WTC11 (cell line): ENCODE data around the gene NDUFS3. TPM values are rescaled to one million over a fixed set of nuclear protein-coding genes. Genes with fewer than 3 reads are reported as not detected.

Source experiments
- ATAC-seq: fragments of 200-7000 bp; cut with Tn5 transposase; 2 replicates; pipeline ENCODE4 v1.10.0; 2021; ENCODE audit warnings: mild to moderate bottlenecking, moderate library complexity
- CTCF ChIA-PET: fragments of 300-600 bp; sonication (Branson Sonifier 250); formaldehyde crosslinking; loops from one replicate; lab custom pipeline; 2021; ENCODE audit warnings: antibody characterized with exemption; lab: Charles Lee
- POLR2A ChIA-PET: fragments of 350-600 bp; sonication (Branson Sonifier 250); formaldehyde crosslinking; loops from one replicate; lab custom pipeline; 2021; ENCODE audit warnings: antibody characterized with exemption; lab: Charles Lee
- DNase-seq: peaks from one replicate; pipeline ENCODE4 v3.0.0; 2021; ENCODE audit warnings: low spot score
- H3K27ac Mint-ChIP-seq: 2 replicates; pipeline ENCODE4 v1.8.0; 2021; ENCODE audit warnings: mixed read lengths
- H3K27me3 Mint-ChIP-seq: 2 replicates; pipeline ENCODE4 v1.8.0; 2021; ENCODE audit warnings: low read depth, mild to moderate bottlenecking, moderate library complexity, mixed read lengths
- H3K36me3 Mint-ChIP-seq: 2 replicates; pipeline ENCODE4 v1.8.0; 2021; ENCODE audit warnings: mixed read lengths
- H3K4me1 Mint-ChIP-seq: 2 replicates; pipeline ENCODE4 v1.8.0; 2022; ENCODE audit warnings: mixed read lengths
- H3K4me3 Mint-ChIP-seq: 2 replicates; pipeline ENCODE4 v1.8.0; 2021; ENCODE audit warnings: mild to moderate bottlenecking, moderate library complexity, mixed read lengths
- H3K9me3 Mint-ChIP-seq: 2 replicates; pipeline ENCODE4 v1.8.0; 2021; ENCODE audit warnings: mixed read lengths
- AR ChIP-seq: fragments of 250-450 bp; sonication (Bioruptor Pico); IDR thresholded peaks from 2 replicates; pipeline ENCODE4 v1.9.0; 2021; ENCODE audit warnings: mild to moderate bottlenecking
- CBFB ChIP-seq: sonication (generic); formaldehyde crosslinking; IDR thresholded peaks from 2 replicates; pipeline ENCODE4 v1.8.1; 2022; ENCODE audit warnings: mild to moderate bottlenecking, low read depth, missing genetic modification reagents
- CTCF ChIP-seq: fragments of 200-600 bp; IDR thresholded peaks from 2 replicates; pipeline ENCODE4 v1.8.0; 2022; ENCODE audit warnings: antibody characterized with exemption
- FOXP4 ChIP-seq: sonication (generic); formaldehyde crosslinking; IDR thresholded peaks from 2 replicates; pipeline ENCODE4 v1.8.0; 2022; ENCODE audit warnings: mild to moderate bottlenecking, missing genetic modification reagents
- GABPB1 ChIP-seq: sonication (generic); formaldehyde crosslinking; IDR thresholded peaks from 2 replicates; pipeline ENCODE4 v1.8.1; 2023; ENCODE audit warnings: mild to moderate bottlenecking, missing genetic modification reagents
- HMGA2 ChIP-seq: fragments of 250-450 bp; sonication (Bioruptor Pico); IDR thresholded peaks from 2 replicates; pipeline ENCODE4 v1.4.0; 2021; ENCODE audit warnings: mild to moderate bottlenecking, moderate library complexity
- JAZF1 ChIP-seq: fragments of 250-450 bp; sonication (Bioruptor Pico); IDR thresholded peaks from 2 replicates; pipeline ENCODE4 v1.9.0; 2021; ENCODE audit warnings: moderate library complexity, mild to moderate bottlenecking, inconsistent platforms
- KAT7 ChIP-seq: sonication (generic); formaldehyde crosslinking; IDR thresholded peaks from 2 replicates; pipeline ENCODE4 v1.8.1; 2023; ENCODE audit warnings: missing genetic modification reagents, mild to moderate bottlenecking, borderline replicate concordance
- MLX ChIP-seq: sonication (generic); formaldehyde crosslinking; IDR thresholded peaks from 2 replicates; pipeline ENCODE4 v1.8.1; 2023; ENCODE audit warnings: mild to moderate bottlenecking, missing genetic modification reagents, moderate library complexity
- NFE2L1 ChIP-seq: sonication (generic); formaldehyde crosslinking; IDR thresholded peaks from 2 replicates; pipeline ENCODE4 v1.8.1; 2023; ENCODE audit warnings: missing genetic modification reagents
- RELA ChIP-seq: sonication (generic); formaldehyde crosslinking; IDR thresholded peaks from 2 replicates; pipeline ENCODE4 v1.8.1; 2022; ENCODE audit warnings: missing genetic modification reagents, mild to moderate bottlenecking, borderline replicate concordance
- ZBTB43 ChIP-seq: sonication (generic); formaldehyde crosslinking; IDR thresholded peaks from 2 replicates; pipeline ENCODE4 v1.8.1; 2023; ENCODE audit warnings: mild to moderate bottlenecking, missing genetic modification reagents
- ZNF121 ChIP-seq: sonication (generic); formaldehyde crosslinking; IDR thresholded peaks from 2 replicates; pipeline ENCODE4 v1.8.0; 2023; ENCODE audit warnings: missing genetic modification reagents
- ZNF416 ChIP-seq: fragments of 250-450 bp; sonication (Bioruptor Pico); IDR thresholded peaks from 2 replicates; pipeline ENCODE4 v1.9.0; 2021; ENCODE audit warnings: mild to moderate bottlenecking, inconsistent platforms
- ZNF532 ChIP-seq: fragments of 250-450 bp; sonication (Bioruptor Pico); IDR thresholded peaks from 2 replicates; pipeline ENCODE4 v1.9.0; 2021; ENCODE audit warnings: mild to moderate bottlenecking, borderline replicate concordance
- total RNA-seq: library from RNA; stranded (reverse); gene quantifications from 3 replicates; pipeline ENCODE4 v1.2.3, GENCODE V29; 2021
- TF ChIP-seq, protein P1 (sequence below): sonication (generic); formaldehyde crosslinking; conservative IDR thresholded peaks from 2 replicates; pipeline ENCODE4 v1.8.1; 2022; ENCODE audit warnings: mild to moderate bottlenecking, missing genetic modification reagents
- TF ChIP-seq, protein P2 (sequence below): sonication (generic); formaldehyde crosslinking; IDR thresholded peaks from 2 replicates; pipeline ENCODE4 v1.8.1; 2023; ENCODE audit warnings: mild to moderate bottlenecking, missing genetic modification reagents, moderate library complexity

The NDUFS3 gene
- total RNA-seq, 1 experiment from 2014 or later = 140 TPM

DNA sequence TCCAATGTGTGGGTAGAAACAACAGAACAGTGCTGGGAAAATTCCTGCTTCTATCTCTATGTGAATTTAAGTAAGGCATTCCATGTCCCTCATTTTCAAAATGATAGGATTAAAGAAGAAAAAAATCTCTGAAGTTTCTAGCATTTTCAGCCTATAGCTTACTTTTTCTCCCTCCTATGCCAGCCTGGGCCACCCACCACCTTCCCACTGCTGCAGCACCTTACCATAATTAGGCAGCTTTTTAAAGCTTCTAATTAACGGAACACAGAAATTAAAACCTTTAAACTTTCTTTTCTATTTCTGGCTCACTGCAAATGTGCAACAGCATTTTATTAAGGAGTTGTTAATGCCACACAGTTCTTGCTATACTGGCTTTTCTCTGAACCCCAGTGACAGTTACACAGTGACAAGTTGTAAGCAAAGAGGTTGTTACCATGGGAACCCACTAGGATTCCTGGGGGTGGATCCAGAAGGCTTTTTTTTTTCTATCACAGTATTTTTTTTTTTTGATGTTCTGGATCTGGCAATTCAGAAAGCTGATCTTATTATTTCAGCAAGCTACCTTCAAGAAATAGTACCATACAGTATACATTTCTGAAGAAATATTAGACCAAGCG lies 46.2 kb upstream of the NDUFS3 start:
- no peak overlapping the region for H3K4me3 Mint-ChIP-seq
- CTCF ChIA-PET = interaction anchor here (1.3 to 2.2 kb wide), 2 partner anchors 21 to 33 kb away, joined by 4 to 10 read pairs; no protein-coding TSS in a partner anchor
- POLR2A ChIA-PET = interaction anchor here (0.6 kb wide), 1 partner anchor 136 kb away, joined by 3 read pairs; no protein-coding TSS in a partner anchor
- DNase-seq = no peak
- no peaks in the 10 kb centered on the region for H3K27me3 Mint-ChIP-seq
- no peak for TF ChIP-seq NFE2L1 (CRISPR knock-in tag)
- no peak for TF ChIP-seq JAZF1 (CRISPR knock-in tag)
- no peak for TF ChIP-seq RELA (CRISPR knock-in tag)
- TF ChIP-seq MLX = no peak
- no peak for TF ChIP-seq GABPB1 (CRISPR knock-in tag)
- no peak for TF ChIP-seq ZNF121 (CRISPR knock-in tag)
- TF ChIP-seq ZNF532 = no peak
- no peak for TF ChIP-seq HMGA2 (CRISPR knock-in tag)
- no peak for TF ChIP-seq FOXP4 (CRISPR knock-in tag)
- TF ChIP-seq, protein P1, sequence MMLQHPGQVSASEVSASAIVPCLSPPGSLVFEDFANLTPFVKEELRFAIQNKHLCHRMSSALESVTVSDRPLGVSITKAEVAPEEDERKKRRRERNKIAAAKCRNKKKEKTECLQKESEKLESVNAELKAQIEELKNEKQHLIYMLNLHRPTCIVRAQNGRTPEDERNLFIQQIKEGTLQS = no peak
- no peak for TF ChIP-seq CBFB (CRISPR knock-in tag)
- TF ChIP-seq, protein P2, sequence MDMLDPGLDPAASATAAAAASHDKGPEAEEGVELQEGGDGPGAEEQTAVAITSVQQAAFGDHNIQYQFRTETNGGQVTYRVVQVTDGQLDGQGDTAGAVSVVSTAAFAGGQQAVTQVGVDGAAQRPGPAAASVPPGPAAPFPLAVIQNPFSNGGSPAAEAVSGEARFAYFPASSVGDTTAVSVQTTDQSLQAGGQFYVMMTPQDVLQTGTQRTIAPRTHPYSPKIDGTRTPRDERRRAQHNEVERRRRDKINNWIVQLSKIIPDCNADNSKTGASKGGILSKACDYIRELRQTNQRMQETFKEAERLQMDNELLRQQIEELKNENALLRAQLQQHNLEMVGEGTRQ (CRISPR knock-in tag) = no peak
- no peak for TF ChIP-seq ZNF416 (CRISPR knock-in tag)
- no peak for TF ChIP-seq KAT7 (CRISPR knock-in tag)
- TF ChIP-seq AR (CRISPR knock-in tag) = no peak
- no peak for TF ChIP-seq ZBTB43 (CRISPR knock-in tag)
- TF ChIP-seq CTCF = no peak
- TF ChIP-seq, all 79 proteins: peak for 0
- peaks cover 13% of the 10 kb centered on the region; the same call in 1 of the 2 replicates for H3K4me1 Mint-ChIP-seq
- H3K36me3 Mint-ChIP-seq = peaks cover 3% of the 10 kb centered on the region; the same call in 1 of the 2 replicates
- ATAC-seq = no peak
- H3K9me3 Mint-ChIP-seq = no peaks in the 10 kb centered on the region
- H3K27ac Mint-ChIP-seq = no peak overlapping the region
